A673 (cell line): ENCODE results near the gene CAPN8.

Experiments used
- CTCF ChIP-seq: fragments of 300-800, 200-600 bp; sonication (generic); conservative IDR thresholded peaks from 2 replicates; pipeline ENCODE4 v1.5.1; 2017; ENCODE audit warnings: low read depth, mild to moderate bottlenecking, antibody characterized with exemption, low read length, moderate library complexity, mixed read lengths
- EZH2 ChIP-seq: fragments of 200-600 bp; sonication (generic); IDR thresholded peaks from 2 replicates; pipeline ENCODE4 v1.6.1; 2017; ENCODE audit warnings: borderline replicate concordance, low read depth, mild to moderate bottlenecking, mixed read lengths, antibody characterized with exemption, low read length; ENCODE audit not compliant: poor library complexity, severe bottlenecking

GRCh38 chr1:223558512-223558911 lies 107.0 kb downstream of the CAPN8 start:
- no peak for TF ChIP-seq CTCF
- TF ChIP-seq EZH2, result no peak
